HG02763 (cell line): ENCODE measurements around the gene SFT2D3.

Source experiments
- ATAC-seq: cut with Tn5 transposase; IDR thresholded peaks from one replicate; pipeline ENCODE4 v1.9.1; 2021; ENCODE audit warnings: mild to moderate bottlenecking, moderate library complexity; ENCODE audit not compliant: unreplicated experiment

The SFT2D3 gene

GRCh38 chr2:127706215-127706990 lies 5.1 kb downstream of the SFT2D3 start:
- no peak for ATAC-seq

- ATAC-seq, result no peak
Observed at GRCh38 chr2:127707890-127708648, 6.8 kb downstream of the SFT2D3 start.

GRCh38 chr2:127709336-127709735 lies 8.0 kb downstream of the SFT2D3 start:
- ATAC-seq, result no peak

- ATAC-seq, result no peak
Observed at GRCh38 chr2:127712999-127713398, 11.7 kb downstream of the SFT2D3 start.

- no peak for ATAC-seq
Observed at GRCh38 chr2:127713562-127713961, 12.3 kb downstream of the SFT2D3 start.

- ATAC-seq, result no peak
Observed at GRCh38 chr2:127715778-127716449, 14.6 kb downstream of the SFT2D3 start.

- ATAC-seq, result no peak
Observed at GRCh38 chr2:127718271-127718670, 17.0 kb downstream of the SFT2D3 start.

- ATAC-seq, result no peak
Observed at GRCh38 chr2:127719301-127720218, 18.3 kb downstream of the SFT2D3 start.

- no peak for ATAC-seq
Observed at GRCh38 chr2:127721311-127721977, 20.1 kb downstream of the SFT2D3 start.

- ATAC-seq, result no peak
Observed at GRCh38 chr2:127721978-127722355, 20.7 kb downstream of the SFT2D3 start.

- ATAC-seq, result no peak
Observed at GRCh38 chr2:127722807-127723206, 21.5 kb downstream of the SFT2D3 start.

GRCh38 chr2:127726158-127726880 lies 25.0 kb downstream of the SFT2D3 start:
- no peak for ATAC-seq

GRCh38 chr2:127733113-127733815 lies 32.0 kb downstream of the SFT2D3 start:
- ATAC-seq, result no peak

- no peak for ATAC-seq
Observed at GRCh38 chr2:127733816-127734537, 32.7 kb downstream of the SFT2D3 start.

GRCh38 chr2:127735044-127735443 lies 33.7 kb downstream of the SFT2D3 start:
- no peak for ATAC-seq

- ATAC-seq, result peak; percentile 64
Observed at GRCh38 chr2:127735537-127736399, 34.5 kb downstream of the SFT2D3 start.

- no peak for ATAC-seq
Observed at GRCh38 chr2:127737892-127738291, 36.6 kb downstream of the SFT2D3 start.
